GM19099 (cell line): Measurements from ENCODE around the gene TMSB4X.

Source experiments
- POLR2A ChIP-seq: IDR thresholded peaks from 3 replicates; pipeline ENCODE4 v1.6.1; 2011; ENCODE audit warnings: low read depth; ENCODE audit not compliant: insufficient read length; ENCODE audit errors: extremely low read depth

TMSB4X gene

DNA sequence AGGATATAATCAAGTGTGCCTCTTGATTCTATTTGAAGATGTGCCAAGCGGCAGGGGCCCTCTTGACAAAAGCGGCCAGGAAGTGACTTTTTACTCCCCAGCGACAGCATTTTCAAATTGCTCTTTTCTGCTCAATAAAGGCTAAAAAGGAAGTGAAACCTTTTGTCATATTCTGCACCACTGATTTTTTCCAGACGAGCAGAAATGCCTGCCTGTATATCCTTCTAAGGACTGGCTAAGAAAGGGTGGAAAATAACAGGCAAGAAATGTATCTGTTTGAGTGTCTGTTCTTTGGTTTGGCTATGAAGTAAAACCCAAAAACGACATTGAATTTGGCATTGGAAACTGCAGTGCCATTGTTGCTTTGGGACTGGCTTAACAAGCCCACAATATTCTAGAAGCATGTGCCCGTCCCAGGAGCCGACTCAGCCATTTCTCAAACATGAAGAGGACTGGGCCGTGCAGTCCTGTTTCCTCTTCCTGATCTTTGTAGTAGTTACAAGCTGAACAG lies 25.4 kb downstream of the TMSB4X start:
- peak; percentile 55 for TF ChIP-seq POLR2A

DNA sequence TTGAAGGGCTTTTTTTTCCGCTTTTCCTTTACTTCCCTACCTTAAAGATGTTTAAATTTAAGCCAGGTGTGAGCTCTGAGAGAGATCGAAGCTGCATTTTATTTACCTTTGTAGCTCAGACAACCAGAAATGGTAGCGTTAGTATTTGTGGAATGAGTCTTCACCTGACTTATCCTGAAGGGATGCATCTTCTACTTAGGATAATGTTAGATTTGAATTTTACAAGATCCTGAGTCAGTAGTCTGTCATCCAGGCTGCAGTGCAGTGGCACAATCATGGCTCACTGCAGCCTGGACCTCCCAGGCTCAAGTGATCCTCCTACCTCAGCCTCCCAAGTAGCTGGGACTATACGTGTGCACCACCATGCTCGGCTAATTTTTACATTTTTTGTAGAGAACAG lies 26.2 kb downstream of the TMSB4X start:
- no peak for TF ChIP-seq POLR2A

DNA sequence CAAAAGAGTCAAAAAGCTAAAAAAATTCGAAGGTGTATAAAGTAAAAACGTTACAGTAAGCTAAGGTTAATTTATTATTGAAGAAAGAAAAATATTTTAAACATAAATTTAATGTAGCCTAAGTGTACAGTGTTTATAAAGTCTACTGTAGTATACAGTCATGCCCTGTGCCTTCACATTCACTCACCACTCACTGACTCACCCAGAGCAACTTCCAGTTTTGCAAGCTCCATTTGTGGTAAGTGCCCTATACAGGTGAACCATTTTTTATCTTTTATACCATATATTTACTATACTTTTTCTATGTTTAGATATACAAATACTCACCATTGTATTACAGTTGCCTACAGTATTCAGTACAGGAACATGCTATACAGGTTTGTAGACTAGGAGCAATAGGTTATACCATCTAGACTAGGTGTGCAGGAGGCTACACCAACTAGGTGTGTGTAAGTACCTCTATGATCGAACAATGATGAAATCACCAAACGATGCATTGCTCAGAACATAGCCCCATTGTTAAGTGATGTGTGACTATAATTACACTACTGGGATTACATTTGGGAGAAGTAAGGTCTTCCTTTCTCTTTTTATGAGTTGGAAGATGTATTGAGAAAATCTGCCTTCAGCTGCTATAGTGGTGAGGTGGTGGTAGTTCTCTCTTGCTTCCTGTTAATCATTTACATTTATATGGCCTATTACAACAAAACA lies 27.2 kb downstream of the TMSB4X start:
- peak; percentile 27 for TF ChIP-seq POLR2A

DNA sequence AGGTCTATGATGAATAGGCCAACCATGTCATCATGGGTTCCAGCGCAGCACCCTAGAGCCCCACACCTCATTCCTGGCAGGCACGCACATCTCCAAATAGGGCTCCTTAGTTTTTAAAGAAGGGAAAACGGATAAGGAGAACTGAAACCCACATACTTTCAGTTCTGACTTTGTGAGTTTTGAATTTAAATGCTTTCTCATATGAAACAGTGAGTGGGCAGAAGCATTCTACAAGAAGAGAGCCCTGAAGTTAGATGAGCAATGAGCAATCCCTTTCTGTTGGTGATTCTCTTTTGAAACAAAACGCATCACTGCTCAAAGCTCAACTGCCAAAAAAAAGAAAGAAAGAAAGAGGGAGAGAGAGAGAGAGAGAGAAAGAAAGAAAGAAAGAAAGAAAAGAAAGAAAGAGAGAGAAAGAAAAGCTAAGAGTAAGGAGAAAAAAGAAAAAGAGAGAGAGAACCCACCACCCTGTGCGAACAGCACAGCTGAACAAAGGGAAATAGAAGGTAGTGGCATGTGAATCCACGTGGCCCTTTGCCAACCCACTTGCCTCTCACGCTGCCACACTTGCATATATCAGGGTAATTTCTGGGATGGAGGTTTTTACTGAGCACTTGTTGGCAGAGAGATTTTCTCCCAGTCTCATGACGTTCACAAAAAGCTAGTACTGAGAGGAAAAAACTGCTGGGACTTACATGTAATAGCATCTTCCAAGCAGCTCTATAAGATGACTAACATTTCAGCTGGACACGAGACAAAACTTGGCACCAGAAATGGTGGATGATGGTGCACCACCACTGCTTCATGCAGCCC lies 31.0 kb downstream of the TMSB4X start:
- TF ChIP-seq POLR2A: peak; percentile 40

DNA sequence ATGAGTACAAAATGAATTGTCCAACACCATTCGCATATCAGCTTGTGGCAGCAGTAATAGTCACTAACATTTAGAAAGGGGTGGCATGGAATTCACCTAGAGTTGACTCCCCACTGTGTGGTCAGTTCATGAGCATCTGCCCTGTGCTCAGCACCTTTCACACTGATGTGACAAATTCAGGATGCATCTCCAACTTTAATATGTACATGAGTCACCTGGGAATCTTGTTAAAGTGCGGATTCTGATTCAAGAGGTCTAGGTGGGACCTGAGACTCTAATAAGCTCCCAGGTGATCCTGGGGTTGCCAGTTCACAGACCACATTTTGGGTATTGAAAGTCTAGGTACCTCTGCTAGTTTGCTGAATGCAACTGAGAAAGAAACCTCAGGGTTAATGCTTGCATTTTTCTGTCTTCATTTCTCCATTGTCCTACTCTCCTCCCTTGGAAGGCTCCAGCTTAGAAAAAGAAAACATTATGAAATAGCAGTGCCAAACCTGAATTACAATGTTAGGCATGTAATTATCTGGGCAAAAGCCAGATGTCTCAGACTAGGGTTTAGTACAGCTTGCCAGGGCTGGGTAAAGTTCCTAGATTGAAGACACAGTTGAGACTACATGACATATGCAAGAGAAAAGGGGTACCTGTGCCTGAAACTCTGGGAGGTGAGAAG lies 32.7 kb downstream of the TMSB4X start:
- no peak for TF ChIP-seq POLR2A

DNA sequence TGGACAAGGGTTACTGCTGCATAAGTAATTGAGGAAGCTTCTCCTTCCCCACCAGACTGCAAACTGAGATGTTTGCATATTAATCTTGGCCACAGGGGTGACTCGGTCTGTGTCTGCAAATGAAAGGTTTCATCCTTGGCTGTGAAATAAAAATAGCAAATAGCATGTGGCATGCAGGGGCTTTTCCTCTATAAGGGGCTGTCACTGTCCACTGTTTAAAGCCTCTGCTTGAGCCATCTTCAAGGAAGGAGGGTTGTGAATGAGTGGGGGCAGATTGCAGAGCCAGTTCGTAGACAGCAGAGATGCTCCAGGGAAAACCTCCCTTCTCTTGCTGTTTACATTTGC lies 33.3 kb downstream of the TMSB4X start:
- TF ChIP-seq POLR2A: peak; percentile 59

DNA sequence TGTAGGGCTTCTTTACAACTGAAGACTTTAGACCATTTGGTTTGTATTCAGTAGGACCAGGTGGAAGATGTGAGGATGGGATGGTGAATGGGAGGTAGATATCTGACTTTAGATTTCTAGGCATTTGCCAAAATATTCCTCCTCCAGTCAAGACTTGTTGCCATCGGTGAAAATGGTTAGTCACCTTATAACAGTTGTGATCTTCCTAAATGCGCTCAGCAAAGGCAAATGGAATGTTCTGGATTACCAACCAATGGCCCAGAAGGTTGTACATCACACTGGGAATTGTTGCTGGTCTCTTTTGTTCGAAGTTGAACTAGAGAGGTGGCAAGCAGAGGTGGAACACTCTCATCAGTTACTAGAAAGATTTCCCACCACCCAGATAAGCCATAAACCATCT lies 33.9 kb downstream of the TMSB4X start:
- no peak for TF ChIP-seq POLR2A

DNA sequence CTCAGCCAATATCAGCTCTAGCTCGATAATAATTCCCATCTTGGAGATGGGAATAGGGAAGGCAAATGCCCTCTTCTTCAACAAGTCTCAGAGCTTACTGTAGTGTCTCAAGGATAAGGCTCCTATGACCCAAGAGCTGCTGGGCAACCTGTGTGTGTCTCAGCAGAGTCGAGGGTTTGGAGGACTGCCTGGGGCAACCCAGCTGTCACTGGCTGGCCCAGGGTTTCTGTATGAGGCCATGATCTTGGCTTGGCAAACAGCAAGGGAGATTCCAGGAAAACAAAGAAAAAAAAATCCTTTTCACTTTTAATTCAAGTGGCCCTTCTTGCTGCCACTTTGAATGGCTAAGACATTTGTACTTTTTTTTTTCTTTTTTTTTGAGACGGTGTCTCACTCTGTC lies 34.4 kb downstream of the TMSB4X start:
- no peak for TF ChIP-seq POLR2A

DNA sequence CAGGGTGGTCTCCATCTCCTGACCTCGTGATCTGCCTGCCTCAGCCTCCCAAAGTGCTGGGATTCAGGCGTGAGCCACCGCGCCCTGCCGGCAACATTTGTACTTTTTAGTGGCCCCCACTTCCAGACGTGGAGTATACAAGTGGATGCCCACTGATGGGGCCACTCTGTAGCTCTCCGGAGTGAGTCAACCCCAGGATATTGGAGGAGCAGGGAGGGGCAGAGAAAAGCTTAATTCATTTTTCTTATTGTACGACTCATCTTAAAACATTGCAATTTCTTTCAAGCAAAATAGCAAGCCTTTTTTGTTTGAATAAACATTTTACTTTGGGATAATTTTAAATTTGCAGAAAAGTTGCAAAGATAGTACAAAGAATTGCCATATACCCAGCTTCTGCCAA lies 34.9 kb downstream of the TMSB4X start:
- no peak for TF ChIP-seq POLR2A

DNA sequence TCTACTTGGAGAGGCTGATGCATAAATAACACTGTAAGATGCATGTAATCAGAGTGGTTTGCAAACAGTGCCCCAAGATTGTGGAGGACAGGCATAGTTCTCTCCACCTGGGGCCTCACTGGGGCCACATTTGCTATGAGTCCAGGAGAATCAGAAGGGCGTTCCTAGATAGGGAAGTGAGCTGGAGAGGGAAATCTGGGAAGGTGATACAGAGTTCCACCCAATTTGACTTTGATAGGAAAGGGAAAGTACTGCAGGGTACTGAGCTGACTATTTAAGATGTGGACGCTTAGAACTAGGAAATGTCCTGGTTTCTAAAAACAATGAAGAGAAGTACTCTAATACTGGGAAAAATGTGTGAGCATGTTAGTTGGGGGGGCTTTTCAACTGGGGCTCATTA lies 35.6 kb downstream of the TMSB4X start:
- TF ChIP-seq POLR2A: no peak

DNA sequence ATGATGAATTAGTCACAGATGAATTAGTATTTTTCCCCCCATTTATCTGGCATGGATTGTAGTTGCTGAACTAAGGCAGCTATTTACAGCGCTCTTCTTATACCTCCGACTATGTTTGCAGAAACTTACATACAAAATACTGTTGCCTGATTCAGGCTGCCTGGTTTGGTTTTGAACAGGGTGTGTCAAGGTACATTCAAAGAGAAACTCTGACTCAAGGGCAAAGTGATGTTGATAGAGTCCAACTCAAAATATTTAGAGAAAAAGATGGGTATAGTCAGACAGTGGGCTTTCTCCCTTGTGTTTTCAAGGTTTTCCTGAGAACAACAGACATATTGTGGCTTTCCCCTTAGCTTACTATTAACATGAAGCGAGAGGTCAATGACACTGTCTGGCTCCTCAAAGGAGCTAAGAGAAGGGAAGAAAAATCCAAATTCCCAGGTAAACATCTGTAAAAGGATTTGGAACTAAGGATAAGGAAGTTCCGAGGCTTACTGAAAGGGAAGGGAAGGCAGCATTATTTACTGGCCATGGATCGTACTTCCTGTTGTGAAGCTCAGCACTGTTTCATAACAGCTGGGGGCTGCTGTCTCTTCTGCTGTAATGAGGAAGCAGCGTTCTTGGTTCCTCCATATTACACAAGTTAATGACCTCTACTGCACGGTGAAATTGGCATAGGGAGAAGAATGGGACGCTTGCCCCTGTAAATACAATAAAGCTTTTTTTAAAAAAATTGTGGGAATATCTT lies 38.6 kb downstream of the TMSB4X start:
- no peak for TF ChIP-seq POLR2A

DNA sequence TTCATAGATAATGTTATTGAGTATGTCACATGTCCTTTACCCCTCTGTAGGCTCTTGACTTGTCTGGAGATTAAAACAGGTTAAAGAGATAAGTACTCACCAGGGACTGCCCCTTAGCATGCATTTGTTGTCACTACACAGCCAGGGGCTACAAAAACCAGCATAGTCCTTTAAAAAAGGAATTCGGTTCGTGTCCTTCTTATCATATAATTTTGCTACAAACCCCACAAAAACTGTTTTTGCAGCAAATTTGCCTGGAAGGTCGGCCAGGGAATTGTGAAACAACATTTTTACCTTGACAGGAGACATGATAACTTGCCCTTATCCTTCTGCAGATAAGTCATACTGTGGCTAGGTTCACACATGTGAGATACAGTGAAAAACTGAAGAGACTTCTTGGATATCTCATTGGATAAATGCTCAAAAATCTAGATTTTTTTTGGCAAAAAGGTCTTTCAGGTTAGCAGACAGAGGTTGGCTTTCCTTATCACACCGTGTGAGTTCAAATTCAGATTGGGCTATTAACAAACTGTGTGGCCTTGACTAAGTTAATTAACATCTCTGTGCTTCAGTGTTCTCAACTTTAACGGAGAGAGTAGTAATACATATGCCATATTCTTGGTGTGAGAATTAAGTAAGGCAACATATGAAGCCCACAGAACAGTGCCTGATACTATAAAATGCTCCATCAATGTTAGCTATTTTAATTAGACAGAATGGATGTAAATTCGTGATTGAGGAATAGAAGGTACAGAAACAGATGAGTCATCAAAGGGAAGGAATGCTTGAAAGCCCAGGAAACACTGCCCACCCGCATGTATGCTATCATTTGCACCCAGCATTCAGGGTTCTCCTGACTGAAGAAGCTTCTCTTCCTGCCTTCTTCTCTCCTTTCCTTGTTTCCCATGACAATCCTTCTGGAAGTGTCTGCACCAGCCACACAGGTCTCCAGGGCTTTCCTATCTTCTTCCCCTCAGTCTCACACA lies 39.5 kb downstream of the TMSB4X start:
- no peak for TF ChIP-seq POLR2A

DNA sequence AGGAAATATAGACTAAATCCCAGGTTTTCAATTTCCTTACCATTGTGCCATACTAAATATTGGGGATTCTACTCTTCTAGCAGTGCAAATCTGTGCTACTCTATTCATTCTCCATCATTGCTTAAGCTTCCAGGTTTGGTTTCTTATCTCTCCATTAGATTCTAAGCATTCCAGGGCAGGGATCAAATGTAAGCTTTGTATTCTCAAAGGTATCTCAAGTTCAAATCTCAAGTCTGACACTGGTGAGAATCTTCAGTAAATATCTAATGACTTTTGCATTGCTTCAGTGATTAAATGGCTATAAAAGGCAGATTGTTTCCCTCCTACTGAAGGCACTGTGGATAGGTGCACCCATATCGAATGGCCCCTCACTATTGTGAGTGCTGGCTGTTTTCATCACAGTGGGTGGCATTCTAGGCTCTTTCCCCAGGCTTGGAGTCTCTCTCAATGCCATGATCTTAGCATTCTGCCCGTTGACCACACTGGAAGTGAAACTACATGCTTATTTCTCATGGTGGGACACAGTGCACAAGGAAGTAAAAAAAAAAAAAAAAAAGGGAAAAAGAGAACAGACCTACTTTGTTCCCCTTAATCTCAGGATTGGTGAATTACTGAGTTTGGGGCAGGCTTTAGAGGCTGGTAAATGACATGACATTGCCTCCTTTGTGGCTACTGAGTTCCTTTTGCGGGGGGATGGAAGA lies 40.8 kb downstream of the TMSB4X start:
- TF ChIP-seq POLR2A: no peak
